ENCODE measurements around the gene EFCAB12.
"Not testable (repeated sequence)": the region's sequence is repeated elsewhere in the genome, so short reads cannot be mapped to it uniquely, and the experiment has no call there.

Gene EFCAB12

DNA sequence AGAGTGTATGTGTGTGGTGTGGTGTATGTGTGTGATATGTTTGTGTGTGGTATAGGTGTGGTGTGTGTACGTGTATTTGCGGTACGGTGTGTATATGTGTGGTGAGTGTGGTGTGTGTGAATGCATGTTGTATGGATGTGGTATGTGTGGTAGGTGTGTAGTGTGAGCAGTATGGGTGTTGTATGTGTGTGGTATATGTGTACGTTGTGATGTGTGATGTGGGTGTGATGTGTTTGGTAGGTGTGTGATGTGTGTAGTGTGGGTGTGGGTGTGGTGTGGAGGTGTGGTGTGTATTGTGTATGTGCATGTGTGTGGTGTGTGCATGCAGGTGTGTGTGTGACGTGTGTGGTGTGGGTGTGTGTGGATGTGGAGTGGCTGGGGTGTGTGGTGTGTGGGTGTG is 58.7 kb downstream of the EFCAB12 start:
- H3K27ac ChIP-seq: no peak overlapping the region
- TF ChIP-seq, protein P1, sequence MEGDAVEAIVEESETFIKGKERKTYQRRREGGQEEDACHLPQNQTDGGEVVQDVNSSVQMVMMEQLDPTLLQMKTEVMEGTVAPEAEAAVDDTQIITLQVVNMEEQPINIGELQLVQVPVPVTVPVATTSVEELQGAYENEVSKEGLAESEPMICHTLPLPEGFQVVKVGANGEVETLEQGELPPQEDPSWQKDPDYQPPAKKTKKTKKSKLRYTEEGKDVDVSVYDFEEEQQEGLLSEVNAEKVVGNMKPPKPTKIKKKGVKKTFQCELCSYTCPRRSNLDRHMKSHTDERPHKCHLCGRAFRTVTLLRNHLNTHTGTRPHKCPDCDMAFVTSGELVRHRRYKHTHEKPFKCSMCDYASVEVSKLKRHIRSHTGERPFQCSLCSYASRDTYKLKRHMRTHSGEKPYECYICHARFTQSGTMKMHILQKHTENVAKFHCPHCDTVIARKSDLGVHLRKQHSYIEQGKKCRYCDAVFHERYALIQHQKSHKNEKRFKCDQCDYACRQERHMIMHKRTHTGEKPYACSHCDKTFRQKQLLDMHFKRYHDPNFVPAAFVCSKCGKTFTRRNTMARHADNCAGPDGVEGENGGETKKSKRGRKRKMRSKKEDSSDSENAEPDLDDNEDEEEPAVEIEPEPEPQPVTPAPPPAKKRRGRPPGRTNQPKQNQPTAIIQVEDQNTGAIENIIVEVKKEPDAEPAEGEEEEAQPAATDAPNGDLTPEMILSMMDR (conservative IDR thresholded peaks at IDR 0.05): no peak
- no peak for TF ChIP-seq ZFX (IDR thresholded peaks at IDR 0.05)

DNA sequence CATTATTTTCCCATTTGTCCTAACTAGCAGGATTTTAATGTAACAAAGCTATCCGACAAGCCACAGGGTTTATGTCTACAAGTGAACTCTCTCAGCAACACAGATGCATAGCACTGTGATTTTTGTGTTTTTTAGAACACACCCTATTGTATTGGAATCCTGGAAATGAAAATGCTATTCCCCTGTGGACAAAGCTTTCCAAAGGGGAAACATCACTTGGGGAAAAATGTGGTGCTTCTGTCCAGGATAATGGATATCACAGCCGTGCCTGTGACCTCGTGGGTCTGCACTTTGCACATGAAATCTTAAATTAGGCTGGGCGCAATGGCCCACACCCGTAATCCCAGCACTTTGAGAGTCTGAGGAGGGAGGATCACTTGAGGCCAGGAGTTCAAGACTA is 60.6 kb downstream of the EFCAB12 start:
- no peak overlapping the region for H3K27ac ChIP-seq
- TF ChIP-seq ZFX (IDR thresholded peaks at IDR 0.05): no peak
- TF ChIP-seq, protein P1 (conservative IDR thresholded peaks at IDR 0.05): no peak

DNA sequence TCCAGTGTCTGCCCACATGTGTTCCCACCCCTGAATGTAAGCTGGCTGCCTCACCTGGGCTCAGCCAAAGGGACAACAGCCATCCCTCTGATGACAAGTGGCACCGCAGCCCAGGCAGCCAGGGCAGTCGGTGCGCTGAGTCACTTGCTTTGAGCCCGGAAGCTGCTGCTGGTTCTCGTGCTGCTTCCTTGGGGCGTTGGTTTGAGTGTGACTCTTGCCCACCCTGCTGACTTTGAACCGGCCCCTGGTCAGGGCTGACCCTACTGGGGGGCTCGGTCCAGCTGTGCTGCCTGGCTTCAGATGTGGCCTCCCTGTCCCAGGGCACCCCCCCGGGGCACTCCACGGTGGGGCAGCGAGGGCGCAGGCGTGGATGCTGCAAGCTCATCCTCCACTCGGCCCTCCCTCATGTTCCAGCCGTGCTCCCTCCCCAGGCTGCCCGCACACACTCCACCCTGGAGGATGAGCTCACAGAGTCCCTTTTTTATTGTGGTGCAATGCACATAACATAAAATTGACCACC is 62.1 kb downstream of the EFCAB12 start:
- no peak for TF ChIP-seq ZFX (IDR thresholded peaks at IDR 0.05)
- TF ChIP-seq, protein P1 (conservative IDR thresholded peaks at IDR 0.05): no peak
- H3K27ac ChIP-seq: no peak overlapping the region

DNA sequence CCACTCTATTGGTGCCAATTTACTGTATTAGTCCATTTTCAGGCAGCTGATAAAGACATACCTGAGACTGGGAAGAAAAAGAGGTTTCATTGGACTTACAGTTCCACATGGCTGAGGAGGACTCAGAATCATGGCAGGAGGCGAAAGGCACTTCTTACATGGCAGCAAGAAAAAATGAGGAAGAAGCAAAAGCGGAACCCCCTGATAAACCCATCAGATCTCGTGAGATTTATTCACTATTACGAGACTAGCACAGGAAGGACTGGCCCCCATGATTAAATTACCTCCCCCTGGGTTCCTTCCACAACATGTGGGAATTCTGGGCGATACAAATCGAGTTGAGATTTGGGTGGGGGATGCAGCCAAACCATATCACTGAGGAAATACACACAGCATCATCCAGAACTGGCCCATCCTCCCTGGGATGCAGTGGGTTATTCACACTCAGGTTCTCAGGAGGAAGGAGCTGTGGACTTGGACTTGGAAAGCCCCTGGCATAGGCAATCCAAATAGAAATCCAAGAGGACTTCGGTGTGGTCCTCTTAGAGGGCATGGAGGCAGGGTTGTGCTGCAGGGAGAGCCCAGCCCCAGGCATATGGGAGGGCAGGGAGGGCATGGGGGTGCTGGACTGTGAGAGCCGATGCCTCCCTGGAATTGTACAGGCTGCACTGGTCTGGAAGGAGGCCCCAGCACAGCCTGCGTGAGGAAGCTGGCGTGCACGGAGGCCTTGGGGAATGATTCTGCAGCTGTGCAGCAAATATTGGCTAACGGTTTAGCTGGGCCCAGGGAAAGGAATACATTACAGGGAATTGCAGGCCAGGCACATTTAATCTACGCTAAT is 62.9 kb downstream of the EFCAB12 start:
- TF ChIP-seq, protein P1 (conservative IDR thresholded peaks at IDR 0.05): no peak
- H3K27ac ChIP-seq: no peak overlapping the region

DNA sequence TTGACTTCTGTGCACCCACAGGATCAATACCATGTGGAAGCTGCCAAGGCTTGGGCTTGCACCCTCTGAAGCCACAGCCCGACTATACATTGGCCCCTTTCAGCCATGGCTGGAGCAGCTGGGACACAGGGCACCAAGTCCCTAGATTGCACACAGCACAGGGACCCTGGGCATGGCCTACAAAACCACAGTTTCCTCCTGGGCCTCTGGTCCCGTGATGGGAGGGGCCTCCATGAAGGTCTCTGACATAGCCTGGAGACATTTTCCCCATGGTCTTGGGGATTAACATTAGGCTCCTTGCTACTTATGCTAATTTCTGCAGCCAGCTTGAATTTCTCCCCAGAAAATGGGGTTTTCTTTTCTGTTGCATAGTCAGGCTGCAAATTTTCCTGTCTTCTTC is 63.6 kb downstream of the EFCAB12 start:
- not testable (repeated sequence) for H3K27ac ChIP-seq

DNA sequence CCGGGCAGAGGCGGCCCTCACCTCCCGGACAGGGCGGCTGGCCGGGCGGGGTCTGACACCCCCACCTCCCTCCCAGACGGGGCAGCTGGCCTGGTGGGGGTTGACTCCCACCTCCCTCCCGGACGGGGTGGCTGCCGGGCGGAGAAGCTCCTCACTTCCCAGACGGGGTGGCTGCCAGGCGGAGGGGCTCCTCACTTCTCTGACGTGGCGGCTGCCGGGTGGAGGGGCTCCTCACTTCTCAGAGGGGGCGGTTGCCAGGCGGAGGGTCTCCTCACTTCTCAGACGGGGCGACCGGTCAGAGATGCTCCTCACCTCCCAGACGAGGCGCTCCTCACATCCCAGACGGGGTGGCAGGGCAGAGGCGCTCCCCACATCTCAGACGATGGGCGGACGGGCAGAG is 65.1 kb downstream of the EFCAB12 start:
- not testable (repeated sequence) for H3K27ac ChIP-seq

DNA sequence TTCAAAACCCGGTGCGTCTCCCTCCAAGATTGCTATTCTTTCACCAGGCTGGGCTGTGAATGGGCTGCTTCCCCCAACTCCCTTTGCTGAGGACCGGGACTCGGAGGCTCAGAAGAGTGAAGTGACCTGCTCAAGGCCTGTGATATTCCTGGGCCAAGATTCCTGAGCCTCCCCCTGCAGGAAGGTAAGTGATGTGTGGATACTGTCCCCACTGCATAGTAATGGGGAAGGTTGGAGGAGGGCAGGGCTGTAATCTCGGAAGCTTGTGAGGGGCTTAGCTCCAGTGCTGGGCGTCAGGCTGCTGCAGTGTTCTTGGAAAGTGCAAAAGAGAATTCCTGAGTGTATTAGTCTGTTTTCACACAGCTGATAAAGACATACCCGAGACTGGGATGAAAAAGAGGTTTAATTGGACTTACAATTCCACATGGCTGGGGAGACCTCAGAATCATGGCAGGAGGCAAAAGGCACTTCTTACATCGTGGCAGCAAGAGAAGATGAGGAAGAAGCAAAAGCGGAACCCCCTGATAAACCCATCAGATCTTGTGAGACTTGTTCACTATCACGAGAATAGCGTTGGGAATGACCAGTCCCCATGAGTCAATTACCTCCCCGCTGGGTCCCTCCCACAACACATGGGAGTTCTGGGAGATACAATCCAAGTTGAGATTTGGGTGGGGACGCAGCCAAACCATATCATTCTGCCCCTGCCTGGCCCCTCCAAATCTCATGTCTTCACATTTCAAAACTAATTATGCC is 67.6 kb downstream of the EFCAB12 start:
- no peak for TF ChIP-seq ZFX (IDR thresholded peaks at IDR 0.05)
- TF ChIP-seq, protein P1 (conservative IDR thresholded peaks at IDR 0.05): no peak
- H3K27ac ChIP-seq: no peak overlapping the region

DNA sequence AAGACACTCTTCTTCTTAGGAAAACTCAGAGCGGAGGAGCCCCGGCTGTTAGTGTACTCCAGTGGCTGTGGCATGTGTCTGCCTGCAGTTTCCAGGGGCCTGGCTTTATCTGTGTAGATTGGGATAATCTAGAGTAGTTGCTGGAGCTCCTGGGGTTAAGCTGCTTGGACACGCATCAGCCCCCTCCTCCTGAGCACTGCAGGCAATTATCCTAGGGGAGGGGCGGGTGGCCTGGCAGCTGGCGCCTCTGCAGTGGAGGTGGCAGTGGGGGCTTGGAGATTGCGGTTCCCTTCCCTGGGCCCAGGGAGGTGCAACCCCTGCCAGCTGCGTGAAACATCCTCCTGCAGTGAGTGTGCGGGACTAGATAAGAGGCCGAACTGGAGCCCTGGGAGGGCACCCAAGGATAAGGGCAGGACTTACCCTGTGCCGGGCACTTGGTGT is 68.2 kb downstream of the EFCAB12 start:
- TF ChIP-seq, protein P1 (conservative IDR thresholded peaks at IDR 0.05): no peak
- TF ChIP-seq ZFX (IDR thresholded peaks at IDR 0.05): no peak
- no peak overlapping the region for H3K27ac ChIP-seq

All from C4-2B (cell line).